ENCODE results near the gene TCF4.

DNA sequence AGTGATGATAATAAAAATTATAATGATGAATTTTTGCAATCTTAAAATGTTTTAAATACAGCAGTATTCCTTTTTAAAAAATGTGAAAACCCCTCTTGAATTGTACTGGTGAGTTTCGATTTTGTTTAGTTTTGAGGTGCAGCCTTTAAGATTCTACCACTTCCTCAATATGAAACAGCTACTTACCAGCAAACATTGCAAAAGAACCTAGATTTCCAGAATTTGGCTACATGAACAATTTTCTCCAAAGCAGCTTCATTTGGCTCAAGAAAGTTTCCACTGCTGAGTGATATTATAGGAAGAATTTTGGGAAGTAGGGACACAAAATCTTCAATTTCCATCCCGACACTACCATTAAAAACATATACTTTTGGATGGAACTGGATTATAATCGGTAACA is 12.0 kb downstream of the TCF4 start:
- TF ChIP-seq, protein P1, sequence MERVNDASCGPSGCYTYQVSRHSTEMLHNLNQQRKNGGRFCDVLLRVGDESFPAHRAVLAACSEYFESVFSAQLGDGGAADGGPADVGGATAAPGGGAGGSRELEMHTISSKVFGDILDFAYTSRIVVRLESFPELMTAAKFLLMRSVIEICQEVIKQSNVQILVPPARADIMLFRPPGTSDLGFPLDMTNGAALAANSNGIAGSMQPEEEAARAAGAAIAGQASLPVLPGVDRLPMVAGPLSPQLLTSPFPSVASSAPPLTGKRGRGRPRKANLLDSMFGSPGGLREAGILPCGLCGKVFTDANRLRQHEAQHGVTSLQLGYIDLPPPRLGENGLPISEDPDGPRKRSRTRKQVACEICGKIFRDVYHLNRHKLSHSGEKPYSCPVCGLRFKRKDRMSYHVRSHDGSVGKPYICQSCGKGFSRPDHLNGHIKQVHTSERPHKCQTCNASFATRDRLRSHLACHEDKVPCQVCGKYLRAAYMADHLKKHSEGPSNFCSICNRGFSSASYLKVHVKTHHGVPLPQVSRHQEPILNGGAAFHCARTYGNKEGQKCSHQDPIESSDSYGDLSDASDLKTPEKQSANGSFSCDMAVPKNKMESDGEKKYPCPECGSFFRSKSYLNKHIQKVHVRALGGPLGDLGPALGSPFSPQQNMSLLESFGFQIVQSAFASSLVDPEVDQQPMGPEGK (tag by site-specific recombination; IDR thresholded peaks at IDR 0.05), result no peak
- TF ChIP-seq, protein P2, sequence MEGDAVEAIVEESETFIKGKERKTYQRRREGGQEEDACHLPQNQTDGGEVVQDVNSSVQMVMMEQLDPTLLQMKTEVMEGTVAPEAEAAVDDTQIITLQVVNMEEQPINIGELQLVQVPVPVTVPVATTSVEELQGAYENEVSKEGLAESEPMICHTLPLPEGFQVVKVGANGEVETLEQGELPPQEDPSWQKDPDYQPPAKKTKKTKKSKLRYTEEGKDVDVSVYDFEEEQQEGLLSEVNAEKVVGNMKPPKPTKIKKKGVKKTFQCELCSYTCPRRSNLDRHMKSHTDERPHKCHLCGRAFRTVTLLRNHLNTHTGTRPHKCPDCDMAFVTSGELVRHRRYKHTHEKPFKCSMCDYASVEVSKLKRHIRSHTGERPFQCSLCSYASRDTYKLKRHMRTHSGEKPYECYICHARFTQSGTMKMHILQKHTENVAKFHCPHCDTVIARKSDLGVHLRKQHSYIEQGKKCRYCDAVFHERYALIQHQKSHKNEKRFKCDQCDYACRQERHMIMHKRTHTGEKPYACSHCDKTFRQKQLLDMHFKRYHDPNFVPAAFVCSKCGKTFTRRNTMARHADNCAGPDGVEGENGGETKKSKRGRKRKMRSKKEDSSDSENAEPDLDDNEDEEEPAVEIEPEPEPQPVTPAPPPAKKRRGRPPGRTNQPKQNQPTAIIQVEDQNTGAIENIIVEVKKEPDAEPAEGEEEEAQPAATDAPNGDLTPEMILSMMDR (tag by site-specific recombination; IDR thresholded peaks at IDR 0.05), result no peak
- TF ChIP-seq ZBTB17 (tag by site-specific recombination; IDR thresholded peaks at IDR 0.05), result no peak
